H9 (cell line): ENCODE data around the gene LMF1. TPM values are rescaled to one million over a fixed set of nuclear protein-coding genes. Genes with fewer than 3 reads are reported as not detected.

Experiments used
- DNase-seq: peaks from one replicate; pipeline ENCODE4 v3.0.0-alpha.2; 2017
- H2AFZ ChIP-seq: one replicate; pipeline ENCODE4 v1.6.1; 2013; ENCODE audit warnings: mild to moderate bottlenecking, low read length, control low read depth, moderate library complexity
- H2AK5ac ChIP-seq: 2 replicates; pipeline ENCODE4 v1.6.1; 2013; ENCODE audit warnings: low read length, control low read depth, mixed read lengths; ENCODE audit not compliant: insufficient read length
- H2BK120ac ChIP-seq: one replicate; pipeline ENCODE4 v1.6.1; 2013; ENCODE audit warnings: low read depth, mild to moderate bottlenecking, low read length, control low read depth, inconsistent platforms; ENCODE audit not compliant: poor library complexity, severe bottlenecking
- H2BK12ac ChIP-seq: 2 replicates; pipeline ENCODE4 v1.6.1; 2013; ENCODE audit warnings: low read length, control low read depth, mixed read lengths, low read depth; ENCODE audit not compliant: insufficient read length
- H2BK15ac ChIP-seq: 2 replicates; pipeline ENCODE4 v1.6.1; 2013; ENCODE audit warnings: low read depth, low read length, control low read depth
- H2BK20ac ChIP-seq: one replicate; pipeline ENCODE4 v1.6.1; 2013; ENCODE audit warnings: low read depth, mild to moderate bottlenecking, low read length, control low read depth, inconsistent platforms; ENCODE audit not compliant: poor library complexity, severe bottlenecking
- H2BK5ac ChIP-seq: 2 replicates; pipeline ENCODE4 v1.6.1; 2013; ENCODE audit warnings: low read length, control low read depth, mixed read lengths; ENCODE audit not compliant: insufficient read length
- H3K14ac ChIP-seq: 2 replicates; pipeline ENCODE4 v1.6.1; 2013; ENCODE audit warnings: low read length, control low read depth; ENCODE audit not compliant: insufficient read depth
- H3K18ac ChIP-seq: 2 replicates; pipeline ENCODE4 v1.6.1; 2013; ENCODE audit warnings: low read depth, mild to moderate bottlenecking, mixed read lengths, low read length, control low read depth; ENCODE audit not compliant: insufficient read length
- H3K23ac ChIP-seq: 2 replicates; pipeline ENCODE4 v1.6.1; 2013; ENCODE audit warnings: low read length, control low read depth, mixed read lengths, low read depth; ENCODE audit not compliant: insufficient read length
- H3K23me2 ChIP-seq: 2 replicates; pipeline ENCODE4 v1.6.1; 2013; ENCODE audit warnings: low read depth, mild to moderate bottlenecking, mixed read lengths, low read length, control low read depth; ENCODE audit not compliant: insufficient read length, poor library complexity, severe bottlenecking
- H3K27ac ChIP-seq: 2 replicates; pipeline ENCODE4 v1.5.1; 2013; ENCODE audit warnings: low read length, control low read depth, mixed read lengths, low read depth; ENCODE audit not compliant: insufficient read length
- H3K27me3 ChIP-seq: 2 replicates; pipeline ENCODE4 v1.6.1; 2013; ENCODE audit warnings: low read length, control low read depth, inconsistent platforms; ENCODE audit not compliant: insufficient read depth
- H3K4ac ChIP-seq: 2 replicates; pipeline ENCODE4 v1.6.1; 2013; ENCODE audit warnings: low read depth, mild to moderate bottlenecking, control low read depth, inconsistent platforms, low read length, moderate library complexity
- H3K4me1 ChIP-seq: 2 replicates; pipeline ENCODE4 v1.6.1; 2013; ENCODE audit warnings: low read length, control low read depth, inconsistent platforms; ENCODE audit not compliant: insufficient read depth
- H3K4me2 ChIP-seq: 2 replicates; pipeline ENCODE4 v1.6.1; 2013; ENCODE audit warnings: low read length, control low read depth, mixed read lengths; ENCODE audit not compliant: insufficient read length, insufficient read depth
- H3K56ac ChIP-seq: 2 replicates; pipeline ENCODE4 v1.6.1; 2013; ENCODE audit warnings: low read depth, mild to moderate bottlenecking, mixed read lengths, low read length, control low read depth; ENCODE audit not compliant: insufficient read length
- H3K79me1 ChIP-seq: 2 replicates; pipeline ENCODE4 v1.6.1; 2013; ENCODE audit warnings: low read depth, mild to moderate bottlenecking, moderate library complexity, low read length, control low read depth, inconsistent platforms; ENCODE audit not compliant: insufficient read depth, poor library complexity, severe bottlenecking
- H3K79me2 ChIP-seq: 2 replicates; pipeline ENCODE4 v1.6.1; 2013; ENCODE audit warnings: low read length, control low read depth, inconsistent platforms; ENCODE audit not compliant: insufficient read depth
- H3K9ac ChIP-seq: 2 replicates; pipeline ENCODE4 v1.6.1; 2013; ENCODE audit warnings: low read length, control low read depth, mixed read lengths; ENCODE audit not compliant: insufficient read length; ENCODE audit errors: extremely low read depth
- H3K9me3 ChIP-seq: one replicate; pipeline ENCODE4 v1.6.1; 2013; ENCODE audit warnings: low read depth, low read length, inconsistent platforms; ENCODE audit not compliant: control insufficient read depth
- H3T11ph ChIP-seq: one replicate; pipeline ENCODE4 v1.6.1; 2013; ENCODE audit warnings: mild to moderate bottlenecking, low read length, control low read depth, inconsistent platforms
- H4K20me1 ChIP-seq: one replicate; pipeline ENCODE4 v1.6.1; 2013; ENCODE audit not compliant: control insufficient read depth, insufficient read length, insufficient read depth
- H4K5ac ChIP-seq: 2 replicates; pipeline ENCODE4 v1.6.1; 2013; ENCODE audit warnings: low read depth, mild to moderate bottlenecking, mixed read lengths, low read length, control low read depth; ENCODE audit not compliant: insufficient read length
- H4K8ac ChIP-seq: replicated peaks from 2 replicates; pipeline ENCODE4 v1.6.1; 2013; ENCODE audit warnings: low read length, control low read depth, mixed read lengths, low read depth; ENCODE audit not compliant: insufficient read length
- H4K91ac ChIP-seq: 2 replicates; pipeline ENCODE4 v1.6.1; 2013; ENCODE audit warnings: low read depth, mild to moderate bottlenecking, moderate library complexity, mixed read lengths, low read length, control low read depth; ENCODE audit not compliant: insufficient read length
- H3K27ac Mint-ChIP-seq, 3 experiments: 2 replicates in 2 of 3; 3 replicates in 1 of 3; pipeline ENCODE4 v1.8.0; 2020 to 2021; ENCODE audit warnings: mixed read lengths in 3 of 3, mild to moderate bottlenecking in 1 of 3, moderate library complexity in 1 of 3
- H3K27me3 Mint-ChIP-seq: 2 replicates; pipeline ENCODE4 v1.8.0; 2021; ENCODE audit warnings: low read depth, mild to moderate bottlenecking, moderate library complexity, mixed read lengths
- H3K36me3 Mint-ChIP-seq, 3 experiments: 2 replicates in 2 of 3; 3 replicates in 1 of 3; pipeline ENCODE4 v1.8.0; 2020 to 2021; ENCODE audit warnings: low read depth in 3 of 3, mixed read lengths in 3 of 3; ENCODE audit not compliant: insufficient read depth in 1 of 3
- H3K4me1 Mint-ChIP-seq, 2 experiments: 2 replicates each; pipeline ENCODE4 v1.8.0; 2020; ENCODE audit warnings: mixed read lengths in 2 of 2
- H3K4me3 Mint-ChIP-seq, 2 experiments: 2 replicates in 1 of 2; 3 replicates in 1 of 2; pipeline ENCODE4 v1.8.0; 2020 to 2021; ENCODE audit warnings: mild to moderate bottlenecking in 2 of 2, mixed read lengths in 2 of 2, moderate library complexity in 1 of 2
- H3K9me3 Mint-ChIP-seq, 2 experiments: 2 replicates in 1 of 2; 3 replicates in 1 of 2; pipeline ENCODE4 v1.8.0; 2020; ENCODE audit warnings: mild to moderate bottlenecking in 2 of 2, mixed read lengths in 2 of 2, moderate library complexity in 1 of 2
- CTCF ChIP-seq: fragments of 200-600 bp; sonication (generic); conservative IDR thresholded peaks from 3 replicates; pipeline ENCODE4 v1.8.0; 2021; ENCODE audit warnings: antibody characterized with exemption, mild to moderate bottlenecking
- WGBS: extraction: QIAGEN DNeasy Blood & Tissue Kit; methylation state at CpG from one replicate; pipeline ENCODE4 v1.1.7; 2013; ENCODE audit warnings: missing lambda C conversion rate, low lambda C conversion rate, mixed read lengths; ENCODE audit not compliant: insufficient read length; ENCODE audit errors: extremely low coverage; 5-methylcytosine and 5-hydroxymethylcytosine counted together
- total RNA-seq: library from RNA; stranded (reverse); gene quantifications from 2 replicates; pipeline ENCODE4 v1.2.1, GENCODE V29; 2021

LMF1 gene
- total RNA-seq, 1 experiment from 2014 or later = 7.1 TPM

GRCh38 chr16:900211-900610 lies 70.6 kb downstream of the LMF1 start:
- no peaks in the 10 kb centered on the region for H3K79me2 ChIP-seq
- H3K36me3 Mint-ChIP-seq = peaks cover 1 to 3% (median 2%) of the 10 kb centered on the region in 3 experiments; a peak in 5 of 7 replicates
- no peak for DNase-seq

More at GRCh38 chr16:900211-900610, 70.6 kb downstream of the LMF1 start:
- peak overlapping the region in 2 of 3 experiments; percentile 36 to 61; a peak in 1 of 7 replicates for H3K27ac Mint-ChIP-seq
- no peak overlapping the region for H3K4me3 Mint-ChIP-seq
- no peak overlapping the region for H3K4ac ChIP-seq
- H2BK15ac ChIP-seq = no peak overlapping the region
- no peak overlapping the region for H3T11ph ChIP-seq
- H4K91ac ChIP-seq = no peak overlapping the region
- no peak overlapping the region for H3K56ac ChIP-seq
- no peak overlapping the region for H3K14ac ChIP-seq
- no peak overlapping the region for H3K9ac ChIP-seq
- no peak overlapping the region for H2AK5ac ChIP-seq
- no peaks in the 10 kb centered on the region for H3K27me3 ChIP-seq
- H3K18ac ChIP-seq = no peak overlapping the region
- no peaks in the 10 kb centered on the region for H3K4me1 ChIP-seq
- H3K23me2 ChIP-seq = no peaks in the 10 kb centered on the region
- no peak overlapping the region for H3K27ac ChIP-seq
- H4K5ac ChIP-seq = no peak overlapping the region
- H3K9me3 Mint-ChIP-seq = peaks cover 3 to 6% of the 10 kb centered on the region in 2 experiments; a peak in 3 of 5 replicates
- H2BK20ac ChIP-seq = no peak overlapping the region
- no peaks in the 10 kb centered on the region for H3K27me3 Mint-ChIP-seq
- no peaks in the 10 kb centered on the region for H3K9me3 ChIP-seq
- H2BK5ac ChIP-seq = no peak overlapping the region
- no peak overlapping the region for H4K8ac ChIP-seq
- H4K20me1 ChIP-seq = no peaks in the 10 kb centered on the region
- H2AFZ ChIP-seq = no peak overlapping the region
- H2BK12ac ChIP-seq = no peak overlapping the region
- H2BK120ac ChIP-seq = no peak overlapping the region
- no peak overlapping the region for H3K23ac ChIP-seq
- no peak overlapping the region for H3K4me2 ChIP-seq
- no peak for TF ChIP-seq CTCF
- no CpG with 5 or more reads among the region's 7 CpGs for WGBS
- no peaks in the 10 kb centered on the region for H3K79me1 ChIP-seq
- H3K4me1 Mint-ChIP-seq = peaks cover 5 to 6% of the 10 kb centered on the region in 2 experiments; a peak in 2 of 4 replicates
